ENCODE measurements around the gene FHOD3. TPM values are rescaled to one million over a fixed set of nuclear protein-coding genes. Genes with fewer than 3 reads are reported as not detected.

The FHOD3 gene
- total RNA-seq, 2 experiments from 2014 or later, result not detected

DNA sequence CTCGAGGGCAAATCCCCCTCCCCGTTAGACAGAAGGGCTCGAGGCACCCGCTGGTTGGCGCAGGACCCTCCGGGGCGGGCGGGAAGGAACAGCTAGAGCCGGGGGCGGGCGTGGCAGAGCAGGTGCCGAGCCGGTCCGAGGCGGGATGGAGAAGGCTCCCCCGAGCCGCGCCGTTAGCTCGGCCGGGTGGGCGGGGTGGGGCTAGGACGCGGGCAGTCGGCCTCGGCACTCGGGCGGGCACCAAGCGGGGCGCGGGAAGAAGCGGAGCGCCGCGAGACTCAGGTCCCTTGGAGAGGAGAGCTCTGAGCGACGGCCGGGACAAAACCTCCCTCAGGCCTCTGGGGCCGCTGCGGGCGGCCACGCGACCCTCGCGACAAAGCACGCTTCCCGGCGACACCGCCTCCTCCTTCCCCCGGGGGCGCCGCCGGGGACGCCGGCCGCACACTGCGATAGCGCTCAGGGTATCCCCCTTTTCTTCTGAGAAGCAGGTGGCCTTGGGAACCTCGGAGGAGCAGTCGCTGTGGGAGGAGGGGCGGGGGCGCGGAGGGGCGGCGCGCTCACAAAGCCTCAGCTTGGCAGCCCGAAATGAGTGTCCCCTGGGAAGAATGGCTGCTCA lies 721 bp downstream of the FHOD3 start:
- Mint-ChIP-seq H3K9me3 (no peaks in the 10 kb centered on the region), H3K36me3 (ENCODE audit: low read depth) (no peaks in the 10 kb centered on the region), H3K27ac (no peak overlapping the region), H3K4me3 (no peak overlapping the region), H3K4me1 (ENCODE audit: low read depth) (no peaks in the 10 kb centered on the region), H3K27me3 (ENCODE audit: low read depth) (peaks cover 28% of the 10 kb centered on the region)
- intact Hi-C loops (cut with micrococcal nuclease), result loop anchor here (5.0 kb wide), 1 partner anchor 509 kb away; no protein-coding TSS in a partner anchor
- DNase-seq, result no peak
- CTCF ChIA-PET, result no interaction called here

DNA sequence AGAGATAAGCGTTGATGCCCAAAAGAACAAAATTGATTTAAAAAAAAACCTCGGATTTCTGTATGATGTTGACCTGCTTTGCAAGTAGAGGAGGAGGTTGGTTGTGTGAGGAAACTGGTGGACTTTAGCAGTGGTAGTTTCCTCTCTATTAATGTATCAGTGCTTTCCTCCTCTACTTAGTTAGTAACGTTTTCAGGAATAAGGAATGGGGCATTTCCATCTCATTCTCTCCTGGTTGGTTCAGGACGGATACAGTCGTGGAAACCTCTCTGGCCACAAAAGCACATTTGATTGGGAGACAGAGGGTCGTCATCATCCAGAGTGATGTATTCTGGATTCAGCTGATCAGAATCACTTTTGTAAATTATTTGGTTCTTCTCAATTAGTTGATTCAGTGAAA lies 1.5 kb downstream of the FHOD3 start:
- CTCF ChIA-PET, result no interaction called here
- H3K27ac Mint-ChIP-seq, result no peak overlapping the region
- intact Hi-C loops (cut with micrococcal nuclease), result loop anchor here (5.0 kb wide), 1 partner anchor 508 kb away; no protein-coding TSS in a partner anchor
- H3K4me1 Mint-ChIP-seq (ENCODE audit: low read depth), result no peaks in the 10 kb centered on the region
- H3K36me3 Mint-ChIP-seq (ENCODE audit: low read depth), result no peaks in the 10 kb centered on the region
- H3K4me3 Mint-ChIP-seq, result no peak overlapping the region
- H3K9me3 Mint-ChIP-seq, result no peaks in the 10 kb centered on the region
- peaks cover 34% of the 10 kb centered on the region for H3K27me3 Mint-ChIP-seq (ENCODE audit: low read depth)
- DNase-seq, result no peak

DNA sequence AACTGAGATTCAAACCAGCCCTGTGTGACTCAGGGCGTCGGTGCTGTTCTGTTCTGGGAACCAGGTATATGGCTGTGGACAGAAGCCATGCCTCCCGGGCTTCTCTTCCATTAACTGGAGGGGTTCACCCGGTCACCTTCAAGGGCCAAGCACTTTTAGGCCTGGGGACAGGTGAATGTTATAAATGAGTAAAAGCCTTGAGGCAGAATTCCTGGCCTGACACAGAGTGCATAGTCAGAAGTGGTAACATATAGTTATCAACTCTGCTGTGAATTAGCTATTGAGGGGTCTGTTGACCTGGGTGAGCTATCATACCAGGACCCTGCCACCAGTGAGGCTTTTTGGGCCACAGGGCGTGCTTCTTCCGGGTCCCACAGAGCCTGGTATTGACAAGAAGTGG lies 2.7 kb downstream of the FHOD3 start:
- Mint-ChIP-seq H3K27ac (no peak overlapping the region), H3K4me3 (no peak overlapping the region), H3K4me1 (ENCODE audit: low read depth) (no peaks in the 10 kb centered on the region), H3K9me3 (no peaks in the 10 kb centered on the region), H3K36me3 (ENCODE audit: low read depth) (no peaks in the 10 kb centered on the region), H3K27me3 (ENCODE audit: low read depth) (peaks cover 37% of the 10 kb centered on the region)
- DNase-seq, result no peak
- intact Hi-C loops (cut with micrococcal nuclease), result no loop called here
- CTCF ChIA-PET, result interaction anchor here (0.6 kb wide), 2 partner anchors 177 to 276 kb away, joined by 4 read pairs; no protein-coding TSS in a partner anchor

DNA sequence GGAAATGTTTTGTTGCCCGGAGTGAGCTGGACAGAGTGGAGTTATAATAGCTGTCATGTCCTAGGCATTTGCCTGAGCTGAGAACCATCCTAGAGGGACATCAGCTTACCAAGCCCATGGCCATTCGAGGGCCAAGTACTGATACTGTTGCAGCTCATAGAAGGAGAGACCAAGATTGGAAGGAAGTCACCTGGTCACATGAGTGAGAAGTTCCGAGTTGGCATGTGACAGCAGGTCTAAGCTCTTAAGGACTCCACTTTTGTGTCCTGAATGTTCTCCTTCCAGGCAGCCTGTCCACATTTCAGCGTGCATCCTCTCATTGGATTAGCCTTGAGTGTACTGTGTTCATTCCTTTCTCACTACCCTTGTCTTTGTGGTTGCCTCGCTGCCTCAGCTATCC lies 4.4 kb downstream of the FHOD3 start:
- H3K27me3 Mint-ChIP-seq (ENCODE audit: low read depth), result peaks cover 42% of the 10 kb centered on the region
- no peak overlapping the region for H3K4me3 Mint-ChIP-seq
- H3K4me1 Mint-ChIP-seq (ENCODE audit: low read depth), result no peaks in the 10 kb centered on the region
- no peak for DNase-seq
- CTCF ChIA-PET, result interaction anchor here (0.6 kb wide), 1 partner anchor 640 kb away, joined by 3 read pairs; no protein-coding TSS in a partner anchor
- intact Hi-C loops (cut with micrococcal nuclease), result no loop called here
- no peak overlapping the region for H3K27ac Mint-ChIP-seq
- H3K36me3 Mint-ChIP-seq (ENCODE audit: low read depth), result no peaks in the 10 kb centered on the region
- no peaks in the 10 kb centered on the region for H3K9me3 Mint-ChIP-seq

DNA sequence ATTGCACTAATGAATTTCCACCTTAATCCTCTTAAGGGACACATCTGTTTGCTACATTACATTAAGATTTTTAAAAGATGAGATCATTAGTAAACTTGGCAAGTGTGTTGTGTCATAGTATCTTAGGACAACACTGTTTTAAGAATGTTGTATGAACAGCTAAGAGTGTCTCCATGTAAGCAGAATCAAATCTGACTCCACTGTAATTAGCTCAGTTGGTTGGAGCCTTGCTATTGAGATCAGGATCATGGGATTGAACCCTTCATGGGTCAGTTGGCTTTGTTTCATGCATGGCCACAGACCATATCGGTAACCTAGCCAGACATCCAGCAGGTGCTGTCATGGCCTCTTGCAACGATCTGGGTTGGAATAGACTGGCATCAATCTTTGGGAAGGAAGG lies 5.2 kb downstream of the FHOD3 start:
- H3K4me1 Mint-ChIP-seq (ENCODE audit: low read depth), result no peaks in the 10 kb centered on the region
- H3K27ac Mint-ChIP-seq, result no peak overlapping the region
- no peak overlapping the region for H3K4me3 Mint-ChIP-seq
- peaks cover 48% of the 10 kb centered on the region for H3K27me3 Mint-ChIP-seq (ENCODE audit: low read depth)
- intact Hi-C loops (cut with micrococcal nuclease), result no loop called here
- no peaks in the 10 kb centered on the region for H3K9me3 Mint-ChIP-seq
- no peak for DNase-seq
- CTCF ChIA-PET, result no interaction called here
- H3K36me3 Mint-ChIP-seq (ENCODE audit: low read depth), result no peaks in the 10 kb centered on the region

DNA sequence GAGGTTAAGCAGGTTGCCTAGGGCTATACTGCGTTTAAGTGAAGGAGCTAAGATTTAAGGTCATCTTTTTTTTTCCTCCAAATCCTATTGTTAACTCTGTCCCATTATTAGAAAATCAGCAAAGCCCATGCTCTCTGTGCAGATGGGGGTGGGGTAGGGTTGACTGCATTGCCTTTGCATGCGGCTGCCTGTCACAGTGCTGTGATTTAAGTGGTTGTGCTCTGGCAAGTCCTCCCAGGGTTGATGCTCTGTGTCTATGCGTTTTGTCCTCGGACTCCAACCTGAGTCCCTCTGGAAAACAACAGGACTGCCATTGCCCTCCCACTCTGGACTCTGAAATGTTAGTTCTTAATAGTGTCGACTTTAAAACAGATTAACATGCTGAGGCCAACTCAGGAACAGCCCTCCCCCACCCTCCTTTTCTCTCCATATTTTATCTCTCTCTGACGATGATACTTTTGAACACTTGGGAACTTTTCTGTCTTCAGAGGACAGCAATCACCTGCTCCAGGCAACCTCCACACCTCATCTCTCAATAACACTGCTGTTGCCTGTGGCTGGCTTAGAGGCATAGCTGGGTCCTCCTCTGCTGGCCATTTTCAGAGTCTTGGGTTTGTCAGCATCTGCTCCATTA lies 5.8 kb downstream of the FHOD3 start:
- Mint-ChIP-seq H3K36me3 (ENCODE audit: low read depth) (no peaks in the 10 kb centered on the region), H3K27me3 (ENCODE audit: low read depth) (peaks cover 51% of the 10 kb centered on the region), H3K9me3 (no peaks in the 10 kb centered on the region), H3K4me3 (no peak overlapping the region), H3K4me1 (ENCODE audit: low read depth) (no peaks in the 10 kb centered on the region), H3K27ac (no peak overlapping the region)
- intact Hi-C loops (cut with micrococcal nuclease), result no loop called here
- no peak for DNase-seq
- CTCF ChIA-PET, result no interaction called here

DNA sequence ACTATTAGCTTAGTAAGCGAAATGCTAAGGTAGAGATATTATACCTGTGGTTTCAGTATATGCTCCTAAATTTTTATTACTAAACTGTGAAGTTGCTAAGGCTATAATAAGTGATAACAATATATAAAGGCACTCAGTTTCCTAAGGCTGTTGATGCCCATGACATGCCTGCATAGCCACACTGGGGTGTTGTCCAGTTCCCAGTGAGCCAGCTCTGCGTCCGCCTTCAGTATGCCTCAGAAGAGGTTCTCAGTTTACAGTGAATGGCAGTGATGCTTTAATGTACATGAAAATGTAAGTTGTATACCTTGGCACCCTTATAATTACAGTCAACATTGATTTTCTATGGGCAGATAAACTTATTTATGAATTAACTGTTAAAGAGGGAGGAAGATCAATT lies 7.2 kb downstream of the FHOD3 start:
- Mint-ChIP-seq H3K4me1 (ENCODE audit: low read depth) (no peaks in the 10 kb centered on the region), H3K9me3 (no peaks in the 10 kb centered on the region), H3K4me3 (no peak overlapping the region), H3K27ac (no peak overlapping the region), H3K27me3 (ENCODE audit: low read depth) (peaks cover 50% of the 10 kb centered on the region), H3K36me3 (ENCODE audit: low read depth) (no peaks in the 10 kb centered on the region)
- CTCF ChIA-PET, result interaction anchor here (0.8 kb wide), 1 partner anchor 11 kb away, joined by 3 read pairs; no protein-coding TSS in a partner anchor
- intact Hi-C loops (cut with micrococcal nuclease), result no loop called here
- DNase-seq, result no peak

DNA sequence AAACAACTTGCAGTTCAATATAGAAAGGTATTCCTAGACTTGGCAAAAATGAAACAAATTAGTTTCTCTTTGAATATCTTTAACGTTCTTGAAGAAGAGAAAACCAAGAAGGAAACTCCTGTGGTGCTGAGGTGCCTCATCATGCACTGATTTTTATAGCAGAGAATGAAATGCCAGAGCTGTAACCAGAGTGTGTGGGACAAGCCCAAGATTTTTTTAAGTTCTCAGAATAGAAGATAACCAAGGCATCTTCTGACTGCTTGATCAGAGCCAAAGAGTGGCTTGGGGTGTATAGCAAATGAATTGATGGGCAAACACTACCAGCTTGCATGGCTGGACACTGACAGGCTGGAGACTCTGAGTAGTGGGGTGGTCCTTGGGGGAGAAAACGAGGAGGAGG lies 7.9 kb downstream of the FHOD3 start:
- intact Hi-C loops (cut with micrococcal nuclease), result no loop called here
- Mint-ChIP-seq H3K9me3 (no peaks in the 10 kb centered on the region), H3K27ac (no peak overlapping the region), H3K4me1 (ENCODE audit: low read depth) (no peaks in the 10 kb centered on the region), H3K4me3 (no peak overlapping the region), H3K27me3 (ENCODE audit: low read depth) (peaks cover 48% of the 10 kb centered on the region), H3K36me3 (ENCODE audit: low read depth) (no peaks in the 10 kb centered on the region)
- no peak for DNase-seq
- CTCF ChIA-PET, result interaction anchor here (0.8 kb wide), 1 partner anchor 12 kb away, joined by 3 read pairs; no protein-coding TSS in a partner anchor

DNA sequence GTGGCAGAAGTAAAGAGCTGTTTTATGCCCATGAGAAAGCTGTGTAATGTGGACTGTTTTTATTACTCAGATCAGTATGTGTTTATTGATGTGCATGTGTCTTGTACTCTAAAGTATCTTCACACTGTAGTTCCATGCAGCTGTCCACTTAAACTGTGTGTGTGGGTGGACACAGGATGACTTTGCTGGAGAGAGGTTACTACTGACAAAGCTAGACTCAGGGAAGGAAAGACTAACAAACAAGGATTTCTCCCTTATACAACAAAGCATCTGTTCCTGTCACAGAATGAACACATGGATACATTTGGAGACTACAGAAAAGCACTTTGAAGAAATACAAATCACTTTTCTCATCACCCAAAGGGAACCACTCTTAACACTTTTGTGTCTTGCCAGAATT lies 10.0 kb downstream of the FHOD3 start:
- intact Hi-C loops (cut with micrococcal nuclease), result no loop called here
- Mint-ChIP-seq H3K36me3 (ENCODE audit: low read depth) (no peaks in the 10 kb centered on the region), H3K4me3 (no peak overlapping the region), H3K27ac (no peak overlapping the region), H3K4me1 (ENCODE audit: low read depth) (no peaks in the 10 kb centered on the region), H3K27me3 (ENCODE audit: low read depth) (peaks cover 53% of the 10 kb centered on the region), H3K9me3 (no peaks in the 10 kb centered on the region)
- CTCF ChIA-PET, result no interaction called here
- no peak for DNase-seq

DNA sequence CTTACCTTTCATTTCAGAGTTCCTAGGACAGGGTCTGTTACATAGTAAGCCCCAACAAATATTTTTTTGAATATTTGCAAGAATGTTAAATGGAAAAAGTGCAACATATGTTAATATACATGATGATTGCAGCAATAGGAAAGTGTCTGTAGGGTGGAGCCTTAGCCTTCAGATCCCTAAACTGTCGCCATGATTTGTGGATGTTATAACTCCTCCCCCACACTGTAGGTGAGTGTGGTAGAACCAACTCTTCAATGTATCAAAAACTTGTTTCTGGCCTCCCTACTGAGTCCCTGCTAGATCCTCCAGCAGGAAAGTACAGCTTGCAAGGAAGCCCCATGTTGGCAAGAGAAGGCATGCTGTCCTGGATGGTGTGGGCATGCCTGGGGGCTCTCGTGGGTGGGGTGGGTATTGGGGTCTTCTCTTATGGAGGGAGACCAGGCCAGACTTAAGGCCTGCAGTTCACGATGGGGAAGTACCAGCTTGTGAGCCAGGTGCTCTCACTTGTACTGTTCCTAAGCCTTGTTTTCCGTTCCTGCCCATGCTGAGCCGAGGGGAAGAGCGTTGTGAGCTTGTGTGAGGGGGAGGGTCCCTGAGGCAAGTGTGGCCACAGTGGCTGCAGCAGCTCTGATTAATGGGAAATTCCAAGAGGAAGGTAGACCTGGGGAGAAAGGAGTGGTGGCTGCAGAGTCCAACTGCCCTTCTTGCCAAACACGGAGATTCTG lies 11.4 kb downstream of the FHOD3 start:
- no peak overlapping the region for H3K4me3 Mint-ChIP-seq
- H3K27me3 Mint-ChIP-seq (ENCODE audit: low read depth), result peaks cover 44% of the 10 kb centered on the region
- no peaks in the 10 kb centered on the region for H3K9me3 Mint-ChIP-seq
- CTCF ChIA-PET, result no interaction called here
- no peak for DNase-seq
- H3K36me3 Mint-ChIP-seq (ENCODE audit: low read depth), result no peaks in the 10 kb centered on the region
- no peak overlapping the region for H3K27ac Mint-ChIP-seq
- intact Hi-C loops (cut with micrococcal nuclease), result no loop called here
- H3K4me1 Mint-ChIP-seq (ENCODE audit: low read depth), result no peaks in the 10 kb centered on the region

DNA sequence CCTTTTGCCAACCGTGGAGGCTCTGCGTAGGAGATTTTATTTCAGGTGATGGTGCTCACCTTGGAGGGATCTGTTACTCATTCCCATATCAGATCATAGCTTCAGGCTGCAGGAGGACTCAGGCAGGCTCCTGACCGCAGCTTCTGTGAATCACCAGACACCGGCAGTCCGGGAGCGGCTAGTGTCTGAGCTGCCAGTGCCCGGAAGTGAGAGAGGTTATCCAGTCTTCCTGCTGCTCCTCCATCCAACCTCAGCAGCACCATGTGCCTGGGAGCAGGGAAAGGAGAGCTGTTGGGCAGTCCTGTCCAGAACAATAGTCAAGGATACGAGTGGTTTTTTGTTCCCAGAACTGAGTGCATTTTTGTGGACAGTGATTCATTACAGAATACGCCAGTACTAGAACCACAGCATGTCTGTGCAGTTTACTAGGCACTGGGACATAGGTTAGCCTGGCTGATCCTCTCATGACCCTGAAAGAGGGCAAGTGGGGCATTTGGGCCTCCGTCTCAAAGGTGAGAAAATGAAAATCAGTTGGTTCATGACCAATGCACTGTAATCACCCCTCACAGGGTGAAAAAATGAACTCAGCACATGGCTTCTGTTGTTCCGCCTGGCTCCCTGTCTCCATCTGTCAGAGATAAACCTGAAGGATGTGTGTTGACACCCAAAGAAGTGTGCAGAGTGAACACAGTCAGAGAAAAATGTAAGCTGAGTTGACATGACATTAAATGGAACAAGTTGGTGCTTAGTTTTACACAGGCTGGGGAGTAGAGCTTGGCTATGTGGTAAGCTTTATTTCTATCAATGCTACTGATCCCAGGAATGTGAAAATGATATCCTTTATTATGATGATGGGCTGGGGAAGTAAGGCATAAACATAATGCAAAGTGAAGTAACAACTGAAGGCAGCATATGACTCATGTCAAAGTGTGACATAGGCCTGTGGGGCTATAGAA lies 12.2 kb downstream of the FHOD3 start:
- H3K36me3 Mint-ChIP-seq (ENCODE audit: low read depth), result no peaks in the 10 kb centered on the region

DNA sequence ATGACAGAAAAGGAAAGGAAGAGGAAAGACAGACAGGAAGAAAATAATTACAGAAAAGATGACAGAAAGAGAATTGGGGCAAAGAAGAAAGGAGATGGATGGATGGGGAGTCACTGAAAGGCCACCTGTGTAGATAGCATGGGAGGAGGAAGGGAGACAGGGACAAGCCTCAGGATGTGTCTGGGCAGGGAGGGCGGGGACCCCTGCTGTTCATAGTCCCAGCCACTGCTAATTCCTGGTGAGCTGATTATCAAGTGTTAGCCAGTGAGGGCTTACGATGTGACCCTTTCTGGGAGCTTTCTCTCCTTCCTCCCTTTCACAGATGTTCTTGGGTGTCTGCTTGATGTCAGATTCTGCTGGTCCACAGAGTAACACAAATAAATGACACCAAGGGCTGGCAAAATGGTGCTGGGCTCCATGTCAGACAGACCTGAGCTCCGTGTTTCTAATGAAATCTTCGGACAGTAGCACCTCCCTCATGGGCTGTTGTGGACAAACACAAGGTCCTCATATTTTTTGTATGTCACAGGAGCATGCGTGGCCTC lies 13.6 kb downstream of the FHOD3 start:
- Mint-ChIP-seq H3K9me3 (no peaks in the 10 kb centered on the region), H3K4me1 (ENCODE audit: low read depth) (no peaks in the 10 kb centered on the region), H3K27ac (no peak overlapping the region), H3K36me3 (ENCODE audit: low read depth) (no peaks in the 10 kb centered on the region), H3K4me3 (no peak overlapping the region), H3K27me3 (ENCODE audit: low read depth) (peaks cover 41% of the 10 kb centered on the region)
- DNase-seq, result no peak
- CTCF ChIA-PET, result interaction anchor here (0.5 kb wide), 1 partner anchor 25 kb away, joined by 3 read pairs; no protein-coding TSS in a partner anchor
- intact Hi-C loops (cut with micrococcal nuclease), result no loop called here

More for the DNA sequence above, 12.2 kb downstream of the FHOD3 start:
- intact Hi-C loops (cut with micrococcal nuclease), result no loop called here
- Mint-ChIP-seq H3K27me3 (ENCODE audit: low read depth) (peaks cover 42% of the 10 kb centered on the region), H3K27ac (no peak overlapping the region), H3K4me3 (no peak overlapping the region), H3K9me3 (no peaks in the 10 kb centered on the region), H3K4me1 (ENCODE audit: low read depth) (no peaks in the 10 kb centered on the region)
- no peak for DNase-seq
- CTCF ChIA-PET, result no interaction called here

All from activated naive CD4-positive, alpha-beta T cell treated with anti-CD3 and anti-CD28 coated beads for 36 hours (primary cell).